Measurements from ENCODE around the gene H2BK1.

The H2BK1 gene

DNA sequence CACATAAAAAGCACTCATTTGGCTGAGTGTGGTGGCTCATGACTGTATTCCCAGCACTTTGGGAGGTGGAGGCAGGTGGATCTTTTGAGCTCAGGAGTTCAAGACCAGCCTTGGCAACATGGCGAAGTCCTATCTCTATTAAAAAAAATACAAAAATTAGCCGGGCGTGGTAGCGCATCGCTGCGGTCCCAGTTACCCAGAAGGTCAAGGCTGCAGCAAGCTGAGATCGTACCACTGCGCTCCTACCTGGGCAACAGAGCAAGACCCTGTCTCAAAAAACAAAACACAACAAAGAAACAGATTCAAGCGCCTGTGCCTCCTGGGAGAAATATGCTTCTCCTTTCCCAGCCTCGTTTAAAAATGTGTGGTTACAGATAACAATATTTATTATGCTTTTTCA, 19.0 kb upstream of the H2BK1 start:
- H3K27ac ChIP-seq (ENCODE audit: low read length) = no peak overlapping the region
- H2AFZ ChIP-seq (ENCODE audit: low read length) = no peak overlapping the region
- no peaks in the 10 kb centered on the region for H3K27me3 ChIP-seq (replicated peaks; ENCODE audit: insufficient read depth, low read length)
- no peak overlapping the region for H3K4me2 ChIP-seq (ENCODE audit: low read depth, low read length)
- no peaks in the 10 kb centered on the region for H3K9me2 ChIP-seq (replicated peaks; ENCODE audit: insufficient read depth, low read length)
- DNase-seq = no peak
- no peaks in the 10 kb centered on the region for H3F3A ChIP-seq (ENCODE audit: insufficient read depth, low read length)
- peaks cover 4% of the 10 kb centered on the region; the same call in 1 of the 2 replicates for H3K36me3 ChIP-seq (replicated peaks; ENCODE audit: insufficient read depth, low read length)
- H4K20me1 ChIP-seq (ENCODE audit: insufficient read depth, low read length) = no peaks in the 10 kb centered on the region
- peaks cover 49% of the 10 kb centered on the region for H3K79me2 ChIP-seq (ENCODE audit: low read length)
- TF ChIP-seq, protein P1, sequence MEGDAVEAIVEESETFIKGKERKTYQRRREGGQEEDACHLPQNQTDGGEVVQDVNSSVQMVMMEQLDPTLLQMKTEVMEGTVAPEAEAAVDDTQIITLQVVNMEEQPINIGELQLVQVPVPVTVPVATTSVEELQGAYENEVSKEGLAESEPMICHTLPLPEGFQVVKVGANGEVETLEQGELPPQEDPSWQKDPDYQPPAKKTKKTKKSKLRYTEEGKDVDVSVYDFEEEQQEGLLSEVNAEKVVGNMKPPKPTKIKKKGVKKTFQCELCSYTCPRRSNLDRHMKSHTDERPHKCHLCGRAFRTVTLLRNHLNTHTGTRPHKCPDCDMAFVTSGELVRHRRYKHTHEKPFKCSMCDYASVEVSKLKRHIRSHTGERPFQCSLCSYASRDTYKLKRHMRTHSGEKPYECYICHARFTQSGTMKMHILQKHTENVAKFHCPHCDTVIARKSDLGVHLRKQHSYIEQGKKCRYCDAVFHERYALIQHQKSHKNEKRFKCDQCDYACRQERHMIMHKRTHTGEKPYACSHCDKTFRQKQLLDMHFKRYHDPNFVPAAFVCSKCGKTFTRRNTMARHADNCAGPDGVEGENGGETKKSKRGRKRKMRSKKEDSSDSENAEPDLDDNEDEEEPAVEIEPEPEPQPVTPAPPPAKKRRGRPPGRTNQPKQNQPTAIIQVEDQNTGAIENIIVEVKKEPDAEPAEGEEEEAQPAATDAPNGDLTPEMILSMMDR (IDR thresholded peaks at IDR 0.05; ENCODE audit: low read length) = no peak
- TF ChIP-seq EZH2 (optimal IDR thresholded peaks at IDR 0.05; ENCODE audit: low read depth, low read length) = no peak
- TF ChIP-seq EZH2phosphoT487 (IDR thresholded peaks at IDR 0.05; ENCODE audit: low read length) = no peak
- no peak overlapping the region for H3K9ac ChIP-seq (ENCODE audit: low read length)
- H3K4me3 ChIP-seq (ENCODE audit: low read length) = no peak overlapping the region
- no peaks in the 10 kb centered on the region for H3K9me3 ChIP-seq (replicated peaks; ENCODE audit: insufficient read depth, low read length)
- H3K4me1 ChIP-seq (ENCODE audit: low read length) = peaks cover 27% of the 10 kb centered on the region

DNA sequence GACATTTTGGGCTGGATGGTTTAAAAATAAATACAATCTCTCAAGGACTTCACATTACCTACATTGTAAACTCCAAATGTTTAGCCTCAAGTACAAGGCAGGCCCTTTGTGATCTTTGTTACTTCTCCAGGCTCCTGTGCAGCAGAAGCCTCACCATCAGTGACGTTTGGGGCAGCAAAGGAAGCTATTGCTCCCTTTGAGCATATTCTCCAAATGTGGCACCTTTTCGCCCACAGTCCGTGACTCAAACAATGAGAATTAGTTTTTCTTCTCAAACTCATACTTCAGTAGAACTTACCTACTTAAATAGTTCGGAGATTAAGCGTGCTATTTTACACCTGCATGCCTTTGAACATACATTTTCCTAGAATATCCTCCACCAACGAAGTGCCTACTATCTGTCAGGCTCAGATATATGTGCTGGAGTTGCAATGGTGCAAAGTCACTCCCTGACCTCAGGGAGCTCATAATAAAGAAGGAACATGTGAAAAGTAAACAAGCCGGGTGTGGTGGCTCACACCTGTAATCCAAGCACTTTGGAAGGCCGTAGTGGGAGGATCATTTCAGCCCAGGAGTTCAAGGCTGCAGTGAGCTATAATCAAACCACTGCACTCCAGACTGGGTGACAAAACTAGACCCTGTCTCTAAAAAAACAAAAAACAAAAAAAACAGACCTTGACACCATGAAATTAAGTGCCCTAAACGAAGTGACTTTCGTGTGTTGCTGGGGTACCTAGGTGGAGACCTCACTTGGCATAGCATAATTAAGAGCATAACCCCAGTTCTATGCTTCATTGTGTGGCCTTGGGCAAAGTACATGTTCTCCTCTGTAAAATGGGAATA, 18.0 kb upstream of the H2BK1 start:
- Histone ChIP-seq H3K36me3 (replicated peaks; ENCODE audit: insufficient read depth, low read length) (peaks cover 6% of the 10 kb centered on the region; the same call in 1 of the 2 replicates), H2AFZ (ENCODE audit: low read length) (peak overlapping the region; percentile 81), H3K79me2 (ENCODE audit: low read length) (peaks cover 39% of the 10 kb centered on the region), H3F3A (ENCODE audit: insufficient read depth, low read length) (no peaks in the 10 kb centered on the region), H3K9me2 (replicated peaks; ENCODE audit: insufficient read depth, low read length) (no peaks in the 10 kb centered on the region), H3K4me1 (ENCODE audit: low read length) (peaks cover 18% of the 10 kb centered on the region), H3K4me2 (ENCODE audit: low read depth, low read length) (peak overlapping the region; percentile 67), H3K4me3 (ENCODE audit: low read length) (peak overlapping the region; percentile 89), H3K9ac (ENCODE audit: low read length) (peak overlapping the region; percentile 62; the same call in 1 of the 2 replicates), H3K27ac (ENCODE audit: low read length) (no peak overlapping the region), H4K20me1 (ENCODE audit: insufficient read depth, low read length) (no peaks in the 10 kb centered on the region), H3K27me3 (replicated peaks; ENCODE audit: insufficient read depth, low read length) (no peaks in the 10 kb centered on the region), H3K9me3 (replicated peaks; ENCODE audit: insufficient read depth, low read length) (no peaks in the 10 kb centered on the region)
- DNase-seq = no peak
- TF ChIP-seq, protein P1 (IDR thresholded peaks at IDR 0.05; ENCODE audit: low read length) = no peak
- TF ChIP-seq EZH2phosphoT487 (IDR thresholded peaks at IDR 0.05; ENCODE audit: low read length) (no peak), EZH2 (optimal IDR thresholded peaks at IDR 0.05; ENCODE audit: low read depth, low read length) (no peak)

- no peaks in the 10 kb centered on the region for H3K27me3 ChIP-seq (replicated peaks; ENCODE audit: insufficient read depth, low read length)
- peak; percentile 100 for DNase-seq
- peaks cover 9% of the 10 kb centered on the region; the same call in 1 of the 2 replicates for H3K36me3 ChIP-seq (replicated peaks; ENCODE audit: insufficient read depth, low read length)
- H3K4me2 ChIP-seq (ENCODE audit: low read depth, low read length) = peak within 1 kb of the TSS; percentile 95
- TF ChIP-seq, protein P1 (IDR thresholded peaks at IDR 0.05; ENCODE audit: low read length) = no peak
- peak within 1 kb of the TSS; percentile 84 for H2AFZ ChIP-seq (ENCODE audit: low read length)
- no peaks in the 10 kb centered on the region for H3K9me2 ChIP-seq (replicated peaks; ENCODE audit: insufficient read depth, low read length)
- peaks cover 18% of the 10 kb centered on the region for H3K4me1 ChIP-seq (ENCODE audit: low read length)
- H4K20me1 ChIP-seq (ENCODE audit: insufficient read depth, low read length) = no peaks in the 10 kb centered on the region
- H3F3A ChIP-seq (ENCODE audit: insufficient read depth, low read length) = no peaks in the 10 kb centered on the region
- peak within 1 kb of the TSS; percentile 89 for H3K4me3 ChIP-seq (ENCODE audit: low read length)
- H3K79me2 ChIP-seq (ENCODE audit: low read length) = peaks cover 28% of the 10 kb centered on the region
- no peak within 1 kb of the TSS for H3K27ac ChIP-seq (ENCODE audit: low read length)
- H3K9ac ChIP-seq (ENCODE audit: low read length) = peak within 1 kb of the TSS; percentile 62
- no peaks in the 10 kb centered on the region for H3K9me3 ChIP-seq (replicated peaks; ENCODE audit: insufficient read depth, low read length)
These were observed 16.8 kb upstream of the H2BK1 start, which contains the start of gene ABCF2 for GRCh38 chr7:151226875-151227782. Gene ABCF2 (minus strand): TSS chr7:151227205. CDS start chr7:151226458, 747 bp downstream.

Data from MM.1S (cell line).